Measurements from ENCODE around the gene PLK5.
"Not testable (repeated sequence)": the region's sequence is repeated elsewhere in the genome, so short reads cannot be mapped to it uniquely, and the experiment has no call there.

Gene PLK5

GRCh38 chr19:1491849-1492170 lies 32.1 kb upstream of the PLK5 start:
- no peak for DNase-seq

DNA sequence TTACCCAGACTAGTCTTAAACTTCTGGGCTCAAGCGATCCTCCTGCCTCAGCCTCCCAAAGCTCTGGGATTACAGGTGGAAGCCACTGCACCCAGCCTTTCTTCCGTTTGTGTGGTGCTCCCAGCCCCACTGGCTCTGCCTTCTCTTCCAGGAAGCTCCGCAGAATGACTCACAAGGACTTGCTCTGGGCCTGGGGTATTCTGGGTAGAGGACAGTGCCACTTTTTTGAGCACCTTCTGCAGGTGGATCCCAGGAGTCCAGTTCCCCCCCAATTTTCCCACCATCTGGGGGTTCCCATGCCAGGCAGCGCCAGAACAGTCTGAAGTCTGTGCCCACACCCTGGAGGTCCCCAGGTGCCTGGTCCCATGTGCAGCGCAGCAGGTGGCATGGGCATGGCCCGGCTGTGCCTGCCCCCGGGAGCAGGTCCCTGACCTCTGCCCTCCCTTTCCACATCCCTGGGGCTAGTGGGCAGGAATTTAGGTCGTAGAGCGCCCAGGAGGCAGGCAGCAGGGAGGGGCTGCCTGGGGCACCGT lies 31.3 kb upstream of the PLK5 start:
- DNase-seq = peak; percentile 15

- no peak for DNase-seq
Measured at GRCh38 chr19:1494115-1494815, 29.6 kb upstream of the PLK5 start.

DNA sequence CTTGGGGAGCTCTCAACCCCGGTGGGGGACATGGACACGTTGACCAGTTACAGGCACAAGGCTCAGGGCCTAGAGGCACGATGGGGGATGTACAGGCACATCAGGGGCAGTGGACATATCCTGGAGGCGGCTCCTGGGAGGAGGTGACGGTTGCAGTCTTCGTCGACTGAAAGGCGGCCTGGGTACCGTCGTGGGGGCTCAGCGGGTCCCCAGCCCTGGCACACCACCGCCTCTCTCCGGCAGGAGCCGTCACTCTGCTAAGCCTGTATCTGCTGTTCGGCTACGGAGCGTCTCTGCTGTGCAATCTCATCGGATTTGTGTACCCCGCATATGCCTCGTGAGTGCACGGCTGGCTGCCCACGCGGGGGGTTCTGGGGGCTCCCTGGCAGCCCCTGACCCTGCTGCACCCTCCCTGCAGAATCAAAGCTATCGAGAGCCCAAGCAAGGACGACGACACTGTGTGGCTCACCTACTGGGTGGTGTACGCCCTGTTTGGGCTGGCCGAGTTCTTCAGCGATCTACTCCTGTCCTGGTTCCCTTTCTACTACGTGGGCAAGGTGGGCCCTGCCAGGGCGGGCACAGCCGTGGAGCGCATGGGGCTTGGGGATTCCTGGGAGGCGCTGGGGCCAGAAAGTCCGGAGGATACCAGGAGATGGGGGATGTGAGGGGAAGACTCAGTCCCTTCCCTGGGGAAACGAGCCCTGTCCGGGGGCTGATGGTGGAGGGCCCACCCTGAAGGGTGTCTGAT lies 28.7 kb upstream of the PLK5 start:
- no peak for DNase-seq

- no peak for DNase-seq
Measured at GRCh38 chr19:1495799-1496713, 27.8 kb upstream of the PLK5 start.

DNA sequence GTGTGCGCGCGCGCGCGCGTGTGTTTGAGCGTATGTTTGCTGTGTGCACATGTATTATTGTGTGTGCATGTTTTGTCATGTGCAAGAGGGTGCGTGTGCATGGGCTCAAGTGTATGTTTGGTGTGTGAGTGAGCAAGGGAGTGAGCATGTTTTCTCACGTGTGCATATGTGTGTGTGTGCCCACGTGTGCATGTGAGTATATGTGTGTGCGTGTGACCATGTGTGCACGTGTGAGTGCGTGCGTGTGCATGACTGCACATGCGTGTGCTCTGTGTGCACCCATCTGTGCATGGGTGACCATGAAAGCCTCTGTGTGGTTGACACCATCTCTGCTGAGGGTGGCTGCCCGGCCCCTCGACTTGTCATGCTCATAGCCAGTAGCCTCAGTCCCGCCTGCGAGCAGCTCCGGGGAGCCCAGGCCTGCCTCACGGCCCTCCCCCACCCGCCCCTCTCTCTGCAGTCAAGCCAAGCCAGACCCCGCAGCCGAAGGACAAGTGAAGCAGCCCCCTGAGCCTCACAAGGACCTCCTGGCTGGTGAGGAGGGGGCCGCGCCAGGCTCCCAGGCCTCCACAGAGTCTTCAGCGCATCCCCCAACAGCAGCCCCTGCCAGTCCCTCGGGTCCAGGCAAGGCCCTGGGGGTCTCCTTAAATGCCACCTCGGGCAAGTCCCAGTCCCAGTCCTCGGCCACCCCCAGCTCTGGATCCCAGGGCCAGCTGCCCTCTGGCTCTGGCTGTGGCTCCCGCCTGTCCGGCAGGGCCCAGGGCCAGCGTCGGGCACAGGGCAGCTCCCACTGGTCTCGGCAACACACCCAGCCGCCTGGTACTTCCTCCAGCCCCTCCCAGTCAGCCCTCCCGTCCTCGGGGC lies 26.9 kb upstream of the PLK5 start:
- DNase-seq = no peak

DNA sequence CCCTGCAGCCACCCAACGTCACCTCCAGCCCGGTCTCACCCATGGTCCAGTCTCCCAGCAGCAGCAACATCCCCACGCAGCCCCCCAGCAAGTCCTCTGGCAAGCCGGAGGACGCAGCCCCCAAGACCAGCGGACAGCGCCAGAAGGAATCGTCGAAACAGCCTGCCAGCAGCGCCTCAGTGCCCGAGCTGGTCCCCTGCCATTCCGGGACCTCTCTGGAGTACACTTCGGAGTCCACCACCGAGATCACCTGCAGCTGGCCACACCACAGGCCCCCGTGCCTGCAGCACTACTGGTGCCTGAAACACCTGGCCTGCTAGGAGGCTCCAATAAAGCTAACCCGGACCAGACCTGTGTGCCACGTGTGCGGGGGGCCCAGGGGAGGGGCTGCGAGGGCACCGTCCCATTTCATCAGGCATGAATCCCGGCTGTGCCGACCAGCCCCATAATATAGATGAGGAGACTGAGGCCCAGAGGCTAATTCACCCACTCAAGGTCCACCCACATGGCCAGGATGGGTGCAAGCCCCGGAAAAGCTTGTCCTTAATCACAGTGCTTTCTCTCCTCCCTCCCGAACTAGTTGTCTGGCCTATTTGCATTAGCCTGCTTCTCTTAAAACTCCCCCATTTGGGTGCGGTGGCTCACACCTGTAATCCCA lies 26.2 kb upstream of the PLK5 start:
- DNase-seq = no peak

DNA sequence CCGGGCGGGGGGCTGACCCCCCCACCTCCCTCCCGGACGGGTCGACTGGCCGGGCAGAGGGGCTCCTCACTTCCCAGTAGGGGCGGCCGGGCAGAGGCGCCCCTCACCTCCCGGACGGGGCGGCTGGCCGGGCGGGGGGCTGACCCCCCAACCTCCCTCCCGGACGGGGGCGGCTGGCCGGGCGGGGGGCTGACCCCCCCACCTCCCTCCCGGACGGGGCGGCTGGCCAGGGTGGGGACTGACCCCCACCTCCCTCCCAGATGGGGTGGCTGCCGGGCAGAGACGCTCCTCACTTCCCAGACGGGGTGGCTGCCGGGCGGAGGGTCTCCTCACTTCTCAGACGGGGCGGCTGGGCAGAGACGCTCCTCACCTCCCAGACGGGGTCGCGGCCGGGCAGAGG lies 24.6 kb upstream of the PLK5 start:
- not testable (repeated sequence) for DNase-seq

DNA sequence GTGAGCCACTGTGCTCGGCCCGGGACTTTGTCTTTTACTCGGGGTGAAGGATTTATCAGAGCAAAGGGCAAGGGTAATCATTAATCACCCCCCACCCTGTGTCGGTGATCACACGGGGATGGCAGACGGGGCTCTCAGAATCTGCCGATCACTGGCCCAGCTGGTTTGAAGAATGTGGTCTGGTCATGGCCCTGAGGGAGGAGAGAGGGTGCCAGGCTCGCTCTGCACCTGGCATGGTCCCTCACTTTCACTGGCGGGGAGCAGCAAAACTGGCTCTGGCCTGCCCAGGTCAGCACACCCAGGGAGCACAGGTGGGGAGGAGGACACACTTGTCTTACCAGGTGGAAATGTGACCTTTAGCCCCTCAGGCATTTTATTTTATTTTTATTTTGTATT lies 22.7 kb upstream of the PLK5 start:
- no peak for DNase-seq

- no peak for DNase-seq
Measured at GRCh38 chr19:1502433-1503088, 21.3 kb upstream of the PLK5 start.

DNA sequence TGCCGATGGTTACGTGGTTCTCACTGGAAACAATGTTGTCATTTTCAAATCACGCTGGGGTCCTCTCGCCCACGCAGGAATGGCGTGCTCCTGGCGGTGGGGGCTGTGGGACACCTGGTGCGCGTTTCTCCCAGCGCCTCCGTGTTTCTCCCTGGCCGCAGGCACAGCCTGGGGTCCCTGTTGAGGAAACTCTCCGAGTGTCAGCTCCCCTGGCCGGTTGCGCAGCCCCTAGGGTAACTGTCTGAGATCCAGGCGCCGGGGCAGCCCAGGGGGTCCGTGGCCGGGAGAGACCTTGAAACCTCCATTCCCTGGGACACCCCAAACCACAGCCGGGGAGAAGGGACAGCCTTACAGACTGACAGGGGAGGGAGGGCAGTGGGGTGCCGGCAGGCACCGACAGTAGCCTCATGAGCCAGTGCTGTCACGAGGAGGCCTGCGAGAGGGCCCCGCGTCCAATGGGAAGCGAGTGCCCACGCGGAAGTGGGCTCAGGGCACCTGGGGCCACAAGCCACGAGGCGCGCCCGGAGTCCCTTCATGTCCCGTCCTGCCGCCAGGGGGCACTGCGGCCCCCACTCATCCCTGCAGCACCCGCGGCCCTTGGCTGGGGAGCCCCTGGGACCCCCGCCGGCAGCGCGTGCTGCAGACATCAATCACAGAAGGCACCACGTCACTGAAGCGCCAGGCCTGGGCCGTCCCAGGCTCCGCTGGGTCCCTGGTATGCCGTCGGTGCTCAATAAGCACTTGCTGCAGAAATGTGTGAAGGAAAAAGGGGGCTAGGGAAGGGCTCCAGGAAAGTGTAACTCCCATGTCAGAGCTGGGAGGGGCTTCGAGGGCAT lies 20.6 kb upstream of the PLK5 start:
- peak; percentile 66 for DNase-seq

- no peak for DNase-seq
Measured at GRCh38 chr19:1503925-1504773, 19.7 kb upstream of the PLK5 start.

DNA sequence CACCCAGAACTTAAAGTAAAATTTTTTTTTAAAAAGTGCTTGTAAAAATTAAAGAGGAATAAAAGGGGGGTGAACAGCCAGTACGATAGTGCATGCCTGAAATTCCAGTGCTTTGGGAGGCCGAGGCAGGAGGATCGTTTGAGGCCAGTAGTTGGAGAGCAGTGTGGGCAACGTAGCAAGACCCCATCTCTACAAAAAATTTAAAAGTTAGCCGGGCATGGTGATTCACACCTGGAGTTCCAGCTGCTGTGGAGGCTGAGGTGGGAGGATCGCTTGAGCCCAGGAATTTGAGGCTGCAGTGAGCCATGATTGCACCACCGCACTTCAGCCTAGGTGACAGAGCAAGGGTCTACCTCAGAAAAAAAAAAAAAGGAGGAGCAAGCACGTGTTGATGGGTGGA lies 18.9 kb upstream of the PLK5 start:
- no peak for DNase-seq

GRCh38 chr19:1505991-1506881 lies 17.6 kb upstream of the PLK5 start:
- DNase-seq = no peak

GRCh38 chr19:1507192-1507660 lies 16.7 kb upstream of the PLK5 start:
- DNase-seq = no peak

GRCh38 chr19:1507763-1508506 lies 15.9 kb upstream of the PLK5 start:
- peak; percentile 89 for DNase-seq

DNA sequence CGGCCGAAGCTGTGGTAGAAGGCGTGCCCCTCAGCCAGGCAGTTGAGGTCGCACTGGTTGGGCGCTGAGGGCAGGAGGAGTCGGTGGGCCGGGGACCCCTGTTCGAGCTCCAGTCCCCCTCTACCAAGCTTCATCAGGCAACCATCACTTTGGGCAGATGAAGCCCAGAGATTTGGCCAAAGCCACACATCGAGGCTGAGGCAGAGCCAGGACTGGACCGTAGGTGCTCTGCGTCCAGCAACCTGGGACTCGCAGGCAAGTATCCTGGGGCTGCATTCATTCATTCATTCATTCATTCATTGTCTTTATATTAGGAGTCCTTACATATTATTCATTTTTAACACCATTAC lies 15.4 kb upstream of the PLK5 start:
- no peak for DNase-seq
